ENCODE data around the gene TYW1B. TPM values are rescaled to one million over a fixed set of nuclear protein-coding genes. Genes with fewer than 3 reads are reported as not detected.
A peak's percentile ranks its signal among the peaks of the same experiment; 100 is the strongest.
"Not testable (repeated sequence)": the region's sequence is repeated elsewhere in the genome, so short reads cannot be mapped to it uniquely, and the experiment has no call there.

The TYW1B gene
- total RNA-seq, 1 donor from 2014 or later, result 3.1 TPM

- Mint-ChIP-seq H3K27ac (no peak overlapping the region), H3K4me3 (no peak overlapping the region), H3K4me1 (ENCODE audit: unreplicated experiment) (no peaks in the 10 kb centered on the region), H3K36me3 (peaks cover 12% of the 10 kb centered on the region), H3K9me3 (no peaks in the 10 kb centered on the region), H3K27me3 (no peaks in the 10 kb centered on the region)
- DNase-seq (ENCODE audit: extremely low spot score, unreplicated experiment), result no peak
- TF ChIP-seq CTCF (conservative IDR thresholded peaks at IDR 0.05), result no peak
These were observed 67.4 kb downstream of the TYW1B start for GRCh38 chr7:72760602-72761001.

GRCh38 chr7:72754312-72754711 lies 73.7 kb downstream of the TYW1B start:
- H3K9me3 Mint-ChIP-seq, result no peaks in the 10 kb centered on the region
- H3K27me3 Mint-ChIP-seq, result no peaks in the 10 kb centered on the region
- H3K27ac Mint-ChIP-seq, result no peak overlapping the region
- TF ChIP-seq CTCF (conservative IDR thresholded peaks at IDR 0.05), result no peak
- H3K4me1 Mint-ChIP-seq (ENCODE audit: unreplicated experiment), result no peaks in the 10 kb centered on the region
- peaks cover 17% of the 10 kb centered on the region for H3K36me3 Mint-ChIP-seq
- H3K4me3 Mint-ChIP-seq, result no peak overlapping the region
- DNase-seq (ENCODE audit: extremely low spot score, unreplicated experiment), result no peak

- Mint-ChIP-seq H3K36me3 (peaks cover 17% of the 10 kb centered on the region), H3K4me1 (ENCODE audit: unreplicated experiment) (no peaks in the 10 kb centered on the region), H3K9me3 (no peaks in the 10 kb centered on the region), H3K4me3 (no peak overlapping the region), H3K27ac (no peak overlapping the region), H3K27me3 (no peaks in the 10 kb centered on the region)
- no peak for TF ChIP-seq CTCF (conservative IDR thresholded peaks at IDR 0.05)
- no peak for DNase-seq (ENCODE audit: extremely low spot score, unreplicated experiment)
These were observed 74.2 kb downstream of the TYW1B start for GRCh38 chr7:72753781-72754180.

- peaks cover 12% of the 10 kb centered on the region for H3K36me3 Mint-ChIP-seq
- not testable (repeated sequence) for H3K27me3 Mint-ChIP-seq; H3K9me3 Mint-ChIP-seq; H3K4me3 Mint-ChIP-seq; H3K27ac Mint-ChIP-seq; DNase-seq (ENCODE audit: extremely low spot score, unreplicated experiment); H3K4me1 Mint-ChIP-seq (ENCODE audit: unreplicated experiment)
These were observed 74.8 kb downstream of the TYW1B start for GRCh38 chr7:72753229-72753628.

GRCh38 chr7:72751978-72752377 lies 76.0 kb downstream of the TYW1B start:
- Mint-ChIP-seq H3K4me3 (no peak overlapping the region), H3K4me1 (ENCODE audit: unreplicated experiment) (no peaks in the 10 kb centered on the region), H3K9me3 (no peaks in the 10 kb centered on the region), H3K36me3 (peaks cover 9% of the 10 kb centered on the region), H3K27ac (no peak overlapping the region), H3K27me3 (no peaks in the 10 kb centered on the region)
- no peak for DNase-seq (ENCODE audit: extremely low spot score, unreplicated experiment)
- peak; percentile 57 for TF ChIP-seq CTCF (conservative IDR thresholded peaks at IDR 0.05)

GRCh38 chr7:72751378-72751777 lies 76.6 kb downstream of the TYW1B start:
- H3K4me1 Mint-ChIP-seq (ENCODE audit: unreplicated experiment), result no peaks in the 10 kb centered on the region
- H3K27me3 Mint-ChIP-seq, result no peaks in the 10 kb centered on the region
- peaks cover 2% of the 10 kb centered on the region for H3K9me3 Mint-ChIP-seq
- no peak for TF ChIP-seq CTCF (conservative IDR thresholded peaks at IDR 0.05)
- peaks cover 11% of the 10 kb centered on the region for H3K36me3 Mint-ChIP-seq
- no peak for DNase-seq (ENCODE audit: extremely low spot score, unreplicated experiment)
- H3K27ac Mint-ChIP-seq, result no peak overlapping the region
- no peak overlapping the region for H3K4me3 Mint-ChIP-seq

- H3K9me3 Mint-ChIP-seq, H3K4me3 Mint-ChIP-seq: not testable (repeated sequence)
These were observed 79.4 kb downstream of the TYW1B start for GRCh38 chr7:72748649-72749048.

GRCh38 chr7:72744244-72744926 lies 83.6 kb downstream of the TYW1B start:
- peaks cover 10% of the 10 kb centered on the region for H3K36me3 Mint-ChIP-seq
- peaks cover 11% of the 10 kb centered on the region for H3K9me3 Mint-ChIP-seq
- DNase-seq (ENCODE audit: extremely low spot score, unreplicated experiment); H3K27me3 Mint-ChIP-seq; H3K27ac Mint-ChIP-seq; H3K4me1 Mint-ChIP-seq (ENCODE audit: unreplicated experiment); H3K4me3 Mint-ChIP-seq: not testable (repeated sequence)

More at GRCh38 chr7:72748649-72749048, 79.4 kb downstream of the TYW1B start:
- not testable (repeated sequence) for H3K4me1 Mint-ChIP-seq (ENCODE audit: unreplicated experiment); DNase-seq (ENCODE audit: extremely low spot score, unreplicated experiment); H3K36me3 Mint-ChIP-seq; H3K27ac Mint-ChIP-seq; H3K27me3 Mint-ChIP-seq

- Mint-ChIP-seq H3K36me3 (peaks cover 10% of the 10 kb centered on the region), H3K9me3 (peaks cover 11% of the 10 kb centered on the region)
- H3K27me3 Mint-ChIP-seq; H3K27ac Mint-ChIP-seq; DNase-seq (ENCODE audit: extremely low spot score, unreplicated experiment); H3K4me3 Mint-ChIP-seq; H3K4me1 Mint-ChIP-seq (ENCODE audit: unreplicated experiment): not testable (repeated sequence)
These were observed 84.2 kb downstream of the TYW1B start for GRCh38 chr7:72743801-72744200.

All from type B pancreatic cell (in vitro differentiated cells).